SK-N-SH treated with all-trans-retinoic acid at 6 μM for 48 hours (cell line): Measurements from ENCODE around the gene LARP4B.

ENCODE experiments used
- ATAC-seq: fragments of 200-7000 bp; cut with Tn5 transposase; 3 replicates; pipeline ENCODE4 v1.9.1; 2020; ENCODE audit warnings: mild to moderate bottlenecking, moderate library complexity
- ARNTL ChIP-seq: fragments of 450-650 bp; formaldehyde crosslinking; IDR thresholded peaks from 2 replicates; pipeline ENCODE4 v1.5.0; 2020; ENCODE audit warnings: low read depth, mild to moderate bottlenecking, moderate library complexity, borderline replicate concordance
- BACH2 ChIP-seq: fragments of 250-450 bp; sonication (Bioruptor Pico); IDR thresholded peaks from 2 replicates; pipeline ENCODE4 v1.9.0; 2021; ENCODE audit warnings: mild to moderate bottlenecking, borderline replicate concordance
- CSDC2 ChIP-seq: fragments of 250-450 bp; sonication (Bioruptor Pico); IDR thresholded peaks from 2 replicates; pipeline ENCODE4 v1.5.0; 2020; ENCODE audit warnings: mild to moderate bottlenecking, moderate library complexity
- GLIS3 ChIP-seq: fragments of 250-450 bp; sonication (Bioruptor Pico); IDR thresholded peaks from 2 replicates; pipeline ENCODE4 v1.5.0; 2020; ENCODE audit warnings: mild to moderate bottlenecking, moderate library complexity
- ISL1 ChIP-seq: fragments of 250-450 bp; sonication (Bioruptor Pico); IDR thresholded peaks from 2 replicates; pipeline ENCODE4 v2.1.2; 2022; ENCODE audit warnings: mild to moderate bottlenecking, moderate library complexity
- OSR1 ChIP-seq: fragments of 250-450 bp; sonication (Bioruptor Pico); IDR thresholded peaks from 2 replicates; pipeline ENCODE4 v1.8.0; 2022; ENCODE audit warnings: moderate library complexity, mild to moderate bottlenecking, inconsistent platforms
- TCF4 ChIP-seq: fragments of 250-450 bp; sonication (Bioruptor Pico); IDR thresholded peaks from 2 replicates; pipeline ENCODE4 v1.8.0; 2021; ENCODE audit warnings: mild to moderate bottlenecking, moderate library complexity, borderline replicate concordance
- ZC3H10 ChIP-seq: fragments of 250-450 bp; sonication (Bioruptor Pico); IDR thresholded peaks from 2 replicates; pipeline ENCODE4 v1.5.1; 2021; ENCODE audit warnings: mild to moderate bottlenecking, moderate library complexity
- ZFP3 ChIP-seq: fragments of 250-450 bp; sonication (Bioruptor Pico); IDR thresholded peaks from 2 replicates; pipeline ENCODE4 v1.5.0; 2020; ENCODE audit warnings: mild to moderate bottlenecking, moderate library complexity
- ZFP30 ChIP-seq: fragments of 450-650 bp; formaldehyde crosslinking; IDR thresholded peaks from 2 replicates; pipeline ENCODE4 v1.5.0; 2022; ENCODE audit warnings: mild to moderate bottlenecking, moderate library complexity
- ZNF565 ChIP-seq: fragments of 450-650 bp; formaldehyde crosslinking; conservative IDR thresholded peaks from 2 replicates; pipeline ENCODE4 v1.5.0; 2020; ENCODE audit warnings: low read depth, mild to moderate bottlenecking, moderate library complexity
- ZNF70 ChIP-seq: fragments of 450-650 bp; formaldehyde crosslinking; IDR thresholded peaks from 2 replicates; pipeline ENCODE4 v1.5.0; 2020; ENCODE audit warnings: mild to moderate bottlenecking, moderate library complexity
- TF ChIP-seq, protein P1 (sequence below): fragments of 250-450 bp; sonication (Bioruptor Pico); IDR thresholded peaks from 2 replicates; pipeline ENCODE4 v1.5.0; 2020; ENCODE audit warnings: mild to moderate bottlenecking, moderate library complexity
- TF ChIP-seq, protein P2 (sequence below): fragments of 250-450 bp; sonication (Bioruptor Pico); IDR thresholded peaks from 2 replicates; pipeline ENCODE4 v1.8.0; 2021; ENCODE audit warnings: low read depth, mild to moderate bottlenecking, moderate library complexity, borderline replicate concordance
- TF ChIP-seq, protein P3 (sequence below): fragments of 250-450 bp; sonication (Bioruptor Pico); IDR thresholded peaks from 2 replicates; pipeline ENCODE4 v1.5.1; 2021; ENCODE audit warnings: mild to moderate bottlenecking, moderate library complexity
- TF ChIP-seq, protein P4 (sequence below): fragments of 250-450 bp; sonication (Bioruptor Pico); IDR thresholded peaks from 2 replicates; pipeline ENCODE4 v1.5.1; 2020; ENCODE audit warnings: low read depth, mild to moderate bottlenecking, moderate library complexity

LARP4B gene

DNA sequence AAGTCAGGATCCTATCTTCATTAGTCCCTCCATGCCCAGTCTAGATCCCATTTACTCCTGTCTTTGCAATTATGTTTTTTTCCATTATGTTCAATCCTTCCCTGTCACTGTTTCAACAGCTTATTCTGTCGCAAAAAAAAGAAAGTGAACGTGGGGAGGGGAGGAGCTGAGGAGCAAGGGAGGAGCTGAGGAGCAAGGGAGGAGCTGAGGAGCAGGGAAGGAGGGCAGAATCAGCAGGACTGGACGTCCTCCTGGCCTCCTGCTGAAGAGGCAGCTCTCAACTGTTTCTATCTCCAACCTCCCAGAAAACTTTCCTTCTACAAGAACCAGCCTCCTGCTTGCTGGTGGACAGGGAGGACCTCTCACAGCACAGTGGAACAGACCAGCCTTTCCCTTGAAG is 26.0 kb downstream of the LARP4B start:
- no peak for ATAC-seq
- TF ChIP-seq, protein P1, sequence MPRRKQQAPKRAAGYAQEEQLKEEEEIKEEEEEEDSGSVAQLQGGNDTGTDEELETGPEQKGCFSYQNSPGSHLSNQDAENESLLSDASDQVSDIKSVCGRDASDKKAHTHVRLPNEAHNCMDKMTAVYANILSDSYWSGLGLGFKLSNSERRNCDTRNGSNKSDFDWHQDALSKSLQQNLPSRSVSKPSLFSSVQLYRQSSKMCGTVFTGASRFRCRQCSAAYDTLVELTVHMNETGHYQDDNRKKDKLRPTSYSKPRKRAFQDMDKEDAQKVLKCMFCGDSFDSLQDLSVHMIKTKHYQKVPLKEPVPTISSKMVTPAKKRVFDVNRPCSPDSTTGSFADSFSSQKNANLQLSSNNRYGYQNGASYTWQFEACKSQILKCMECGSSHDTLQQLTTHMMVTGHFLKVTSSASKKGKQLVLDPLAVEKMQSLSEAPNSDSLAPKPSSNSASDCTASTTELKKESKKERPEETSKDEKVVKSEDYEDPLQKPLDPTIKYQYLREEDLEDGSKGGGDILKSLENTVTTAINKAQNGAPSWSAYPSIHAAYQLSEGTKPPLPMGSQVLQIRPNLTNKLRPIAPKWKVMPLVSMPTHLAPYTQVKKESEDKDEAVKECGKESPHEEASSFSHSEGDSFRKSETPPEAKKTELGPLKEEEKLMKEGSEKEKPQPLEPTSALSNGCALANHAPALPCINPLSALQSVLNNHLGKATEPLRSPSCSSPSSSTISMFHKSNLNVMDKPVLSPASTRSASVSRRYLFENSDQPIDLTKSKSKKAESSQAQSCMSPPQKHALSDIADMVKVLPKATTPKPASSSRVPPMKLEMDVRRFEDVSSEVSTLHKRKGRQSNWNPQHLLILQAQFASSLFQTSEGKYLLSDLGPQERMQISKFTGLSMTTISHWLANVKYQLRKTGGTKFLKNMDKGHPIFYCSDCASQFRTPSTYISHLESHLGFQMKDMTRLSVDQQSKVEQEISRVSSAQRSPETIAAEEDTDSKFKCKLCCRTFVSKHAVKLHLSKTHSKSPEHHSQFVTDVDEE (CRISPR knock-in tag) = no peak
- no peak for TF ChIP-seq ZNF565 (CRISPR knock-in tag)
- no peak for TF ChIP-seq ZC3H10 (CRISPR knock-in tag)

DNA sequence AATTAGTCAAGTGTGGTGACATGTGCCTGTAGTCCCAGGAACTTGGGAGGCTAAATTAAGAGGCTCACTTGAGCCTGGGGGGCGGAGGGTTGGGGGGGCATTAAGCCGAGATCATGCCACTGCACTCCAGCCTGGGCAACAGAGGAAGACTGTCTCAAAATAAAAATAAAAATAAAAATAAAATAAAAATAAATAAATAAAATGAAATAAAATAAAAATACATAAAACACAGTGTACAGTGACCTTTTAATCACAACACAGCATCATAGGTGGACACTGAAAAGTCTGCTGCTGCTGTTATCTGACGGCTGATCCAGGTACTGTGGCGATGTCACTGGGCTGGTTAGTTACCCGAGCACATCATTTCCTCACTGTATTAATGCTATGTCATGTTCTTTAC is 27.1 kb downstream of the LARP4B start:
- TF ChIP-seq, protein P2, sequence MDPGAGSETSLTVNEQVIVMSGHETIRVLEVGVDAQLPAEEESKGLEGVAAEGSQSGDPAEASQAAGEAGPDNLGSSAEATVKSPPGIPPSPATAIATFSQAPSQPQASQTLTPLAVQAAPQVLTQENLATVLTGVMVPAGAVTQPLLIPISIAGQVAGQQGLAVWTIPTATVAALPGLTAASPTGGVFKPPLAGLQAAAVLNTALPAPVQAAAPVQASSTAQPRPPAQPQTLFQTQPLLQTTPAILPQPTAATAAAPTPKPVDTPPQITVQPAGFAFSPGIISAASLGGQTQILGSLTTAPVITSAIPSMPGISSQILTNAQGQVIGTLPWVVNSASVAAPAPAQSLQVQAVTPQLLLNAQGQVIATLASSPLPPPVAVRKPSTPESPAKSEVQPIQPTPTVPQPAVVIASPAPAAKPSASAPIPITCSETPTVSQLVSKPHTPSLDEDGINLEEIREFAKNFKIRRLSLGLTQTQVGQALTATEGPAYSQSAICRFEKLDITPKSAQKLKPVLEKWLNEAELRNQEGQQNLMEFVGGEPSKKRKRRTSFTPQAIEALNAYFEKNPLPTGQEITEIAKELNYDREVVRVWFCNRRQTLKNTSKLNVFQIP (CRISPR knock-in tag) = no peak
- no peak for TF ChIP-seq ZFP30
- TF ChIP-seq CSDC2 (CRISPR knock-in tag) = no peak
- TF ChIP-seq ZFP3 (CRISPR knock-in tag) = no peak
- TF ChIP-seq OSR1 (CRISPR knock-in tag) = no peak
- TF ChIP-seq, protein P3, sequence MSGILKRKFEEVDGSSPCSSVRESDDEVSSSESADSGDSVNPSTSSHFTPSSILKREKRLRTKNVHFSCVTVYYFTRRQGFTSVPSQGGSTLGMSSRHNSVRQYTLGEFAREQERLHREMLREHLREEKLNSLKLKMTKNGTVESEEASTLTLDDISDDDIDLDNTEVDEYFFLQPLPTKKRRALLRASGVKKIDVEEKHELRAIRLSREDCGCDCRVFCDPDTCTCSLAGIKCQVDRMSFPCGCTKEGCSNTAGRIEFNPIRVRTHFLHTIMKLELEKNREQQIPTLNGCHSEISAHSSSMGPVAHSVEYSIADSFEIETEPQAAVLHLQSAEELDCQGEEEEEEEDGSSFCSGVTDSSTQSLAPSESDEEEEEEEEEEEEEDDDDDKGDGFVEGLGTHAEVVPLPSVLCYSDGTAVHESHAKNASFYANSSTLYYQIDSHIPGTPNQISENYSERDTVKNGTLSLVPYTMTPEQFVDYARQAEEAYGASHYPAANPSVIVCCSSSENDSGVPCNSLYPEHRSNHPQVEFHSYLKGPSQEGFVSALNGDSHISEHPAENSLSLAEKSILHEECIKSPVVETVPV = no peak

DNA sequence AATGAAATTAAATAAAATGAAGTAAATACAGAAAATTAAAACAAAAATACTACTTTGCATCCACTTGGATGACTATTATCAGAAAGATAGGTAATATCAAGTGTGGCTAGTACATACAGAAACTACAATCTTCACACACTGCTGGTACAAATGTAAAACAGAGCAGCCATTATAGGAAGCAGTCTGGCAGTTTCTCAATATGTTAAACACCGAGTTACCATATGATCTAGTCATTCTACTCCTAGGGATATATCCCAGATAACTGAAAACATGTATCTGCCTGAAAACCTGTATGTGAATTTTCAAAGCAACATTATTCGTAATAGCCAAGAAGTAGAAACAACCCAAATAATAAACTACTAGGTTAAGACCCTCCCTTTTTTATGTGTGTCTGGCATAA is 33.4 kb downstream of the LARP4B start:
- no peak for ATAC-seq
- no peak for TF ChIP-seq ARNTL (CRISPR knock-in tag)
- TF ChIP-seq ZNF565 (CRISPR knock-in tag) = no peak
- TF ChIP-seq ZNF70 (CRISPR knock-in tag) = no peak
- TF ChIP-seq, protein P1 (CRISPR knock-in tag) = no peak
- no peak for TF ChIP-seq GLIS3
- no peak for TF ChIP-seq ZC3H10 (CRISPR knock-in tag)
- TF ChIP-seq ISL1 (CRISPR knock-in tag) = no peak
- TF ChIP-seq, protein P4, sequence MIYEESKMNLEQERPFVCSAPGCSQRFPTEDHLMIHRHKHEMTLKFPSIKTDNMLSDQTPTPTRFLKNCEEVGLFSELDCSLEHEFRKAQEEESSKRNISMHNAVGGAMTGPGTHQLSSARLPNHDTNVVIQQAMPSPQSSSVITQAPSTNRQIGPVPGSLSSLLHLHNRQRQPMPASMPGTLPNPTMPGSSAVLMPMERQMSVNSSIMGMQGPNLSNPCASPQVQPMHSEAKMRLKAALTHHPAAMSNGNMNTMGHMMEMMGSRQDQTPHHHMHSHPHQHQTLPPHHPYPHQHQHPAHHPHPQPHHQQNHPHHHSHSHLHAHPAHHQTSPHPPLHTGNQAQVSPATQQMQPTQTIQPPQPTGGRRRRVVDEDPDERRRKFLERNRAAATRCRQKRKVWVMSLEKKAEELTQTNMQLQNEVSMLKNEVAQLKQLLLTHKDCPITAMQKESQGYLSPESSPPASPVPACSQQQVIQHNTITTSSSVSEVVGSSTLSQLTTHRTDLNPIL (CRISPR knock-in tag) = no peak
- TF ChIP-seq CSDC2 (CRISPR knock-in tag) = no peak
- no peak for TF ChIP-seq ZFP30
- no peak for TF ChIP-seq ZFP3 (CRISPR knock-in tag)

More for the DNA sequence above, 27.1 kb downstream of the LARP4B start:
- no peak for ATAC-seq

DNA sequence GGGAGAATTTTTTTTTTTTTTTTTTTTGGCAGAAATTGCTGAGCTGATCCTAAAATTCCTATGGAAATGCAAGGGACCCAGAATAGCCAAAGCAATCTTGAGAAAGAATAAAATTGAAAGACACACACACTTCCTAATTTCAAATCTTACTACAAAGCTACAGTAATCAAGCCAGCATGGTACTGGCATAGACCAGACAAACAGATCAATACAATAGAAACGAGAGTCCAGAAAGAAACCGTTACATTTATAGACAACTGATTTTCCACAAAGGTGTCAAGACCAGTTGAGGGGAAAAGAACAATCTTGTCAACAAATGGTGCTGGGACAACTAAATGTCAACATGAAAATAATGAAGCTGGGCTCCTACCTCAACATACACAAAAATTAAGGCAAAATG is 34.5 kb downstream of the LARP4B start:
- TF ChIP-seq ZNF565 (CRISPR knock-in tag) = no peak
- TF ChIP-seq OSR1 (CRISPR knock-in tag) = no peak
- TF ChIP-seq, protein P2 (CRISPR knock-in tag) = no peak
- TF ChIP-seq BACH2 (CRISPR knock-in tag) = no peak
- TF ChIP-seq ZFP3 (CRISPR knock-in tag) = no peak
- TF ChIP-seq, protein P4 (CRISPR knock-in tag) = no peak
- TF ChIP-seq ZNF70 (CRISPR knock-in tag) = no peak
- TF ChIP-seq, protein P1 (CRISPR knock-in tag) = no peak
- TF ChIP-seq TCF4 = no peak
- no peak for ATAC-seq
